Esophagus muscularis mucosa (tissue), 3 donors: ENCODE measurements around the gene UCN2.

Experiments used
- POLR2A ChIP-seq: fragments of 450-650 bp; IDR thresholded peaks from one replicate; pipeline ENCODE4 v1.6.1; 2017; ENCODE audit warnings: antibody characterized with exemption, moderate library complexity, mild to moderate bottlenecking, low read depth
- POLR2AphosphoS5 ChIP-seq, 2 donors: sonication (generic); formaldehyde crosslinking; IDR thresholded peaks; one replicate each; pipeline ENCODE4 v1.6.1; 2017; ENCODE audit warnings: antibody characterized with exemption in 2 of 2
- TF ChIP-seq, protein P1 (sequence below), 3 experiments: fragments of 200-600 bp in 2 of 3; fragments of 450-650 bp in 1 of 3; sonication (generic) in 2 of 3; IDR thresholded peaks; one replicate each; pipeline ENCODE4 v1.5.1; 2017 to 2019; ENCODE audit warnings: antibody characterized with exemption in 3 of 3, mild to moderate bottlenecking in 2 of 3, moderate library complexity in 1 of 3

- TF ChIP-seq POLR2A (no peak), POLR2AphosphoS5 (IDR thresholded peaks at IDR 0.05) (peak; percentile 51 to 80)
- TF ChIP-seq, protein P1, sequence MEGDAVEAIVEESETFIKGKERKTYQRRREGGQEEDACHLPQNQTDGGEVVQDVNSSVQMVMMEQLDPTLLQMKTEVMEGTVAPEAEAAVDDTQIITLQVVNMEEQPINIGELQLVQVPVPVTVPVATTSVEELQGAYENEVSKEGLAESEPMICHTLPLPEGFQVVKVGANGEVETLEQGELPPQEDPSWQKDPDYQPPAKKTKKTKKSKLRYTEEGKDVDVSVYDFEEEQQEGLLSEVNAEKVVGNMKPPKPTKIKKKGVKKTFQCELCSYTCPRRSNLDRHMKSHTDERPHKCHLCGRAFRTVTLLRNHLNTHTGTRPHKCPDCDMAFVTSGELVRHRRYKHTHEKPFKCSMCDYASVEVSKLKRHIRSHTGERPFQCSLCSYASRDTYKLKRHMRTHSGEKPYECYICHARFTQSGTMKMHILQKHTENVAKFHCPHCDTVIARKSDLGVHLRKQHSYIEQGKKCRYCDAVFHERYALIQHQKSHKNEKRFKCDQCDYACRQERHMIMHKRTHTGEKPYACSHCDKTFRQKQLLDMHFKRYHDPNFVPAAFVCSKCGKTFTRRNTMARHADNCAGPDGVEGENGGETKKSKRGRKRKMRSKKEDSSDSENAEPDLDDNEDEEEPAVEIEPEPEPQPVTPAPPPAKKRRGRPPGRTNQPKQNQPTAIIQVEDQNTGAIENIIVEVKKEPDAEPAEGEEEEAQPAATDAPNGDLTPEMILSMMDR (IDR thresholded peaks at IDR 0.05), result peak; percentile 96 to 99 (median 97)
Observed at GRCh38 chr3:48548729-48549705, 14.6 kb downstream of the UCN2 start.
